NAMALWA (cell line): ENCODE data around the gene BPI.
"Not testable (repeated sequence)": the region's sequence is repeated elsewhere in the genome, so short reads cannot be mapped to it uniquely, and the experiment has no call there.

ENCODE experiments used
- DNase-seq: peaks from one replicate; pipeline ENCODE4 v3.0.0-alpha.2; 2015; ENCODE audit warnings: low spot score

The BPI gene

GRCh38 chr20:38336726-38337125 is 32.8 kb downstream of the BPI start:
- no peak for DNase-seq

- peak; percentile 63 for DNase-seq
Observed at GRCh38 chr20:38337561-38338140, 33.7 kb downstream of the BPI start.

GRCh38 chr20:38338849-38339520 is 35.0 kb downstream of the BPI start:
- DNase-seq = no peak

- not testable (repeated sequence) for DNase-seq
Observed at GRCh38 chr20:38339521-38339896, 35.6 kb downstream of the BPI start.

GRCh38 chr20:38339997-38340396 is 36.0 kb downstream of the BPI start:
- DNase-seq = no peak

GRCh38 chr20:38340693-38341092 is 36.7 kb downstream of the BPI start:
- no peak for DNase-seq

- no peak for DNase-seq
Observed at GRCh38 chr20:38342216-38342615, 38.3 kb downstream of the BPI start.

- DNase-seq = no peak
Observed at GRCh38 chr20:38342713-38343310, 38.9 kb downstream of the BPI start.

GRCh38 chr20:38343311-38344106 is 39.6 kb downstream of the BPI start:
- DNase-seq = no peak

- no peak for DNase-seq
Observed at GRCh38 chr20:38344107-38344701, 40.2 kb downstream of the BPI start.

- no peak for DNase-seq
Observed at GRCh38 chr20:38345643-38346042, 41.7 kb downstream of the BPI start.

GRCh38 chr20:38346247-38346651 is 42.3 kb downstream of the BPI start, which contains the start of gene LBP:
TSS of gene LBP (plus strand) at chr20:38346482. CDS start at chr20:38346517, 35 bp downstream.
- no peak for DNase-seq

- DNase-seq = no peak
Observed at GRCh38 chr20:38346741-38347140, 42.8 kb downstream of the BPI start.

- no peak for DNase-seq
Observed at GRCh38 chr20:38349856-38350255, 45.9 kb downstream of the BPI start.

- DNase-seq = no peak
Observed at GRCh38 chr20:38350879-38351775, 47.2 kb downstream of the BPI start.

- peak; percentile 44 for DNase-seq
Observed at GRCh38 chr20:38353316-38353715, 49.4 kb downstream of the BPI start.

GRCh38 chr20:38354227-38354626 is 50.3 kb downstream of the BPI start:
- no peak for DNase-seq

- DNase-seq = peak; percentile 39
Observed at GRCh38 chr20:38355161-38356012, 51.4 kb downstream of the BPI start.

GRCh38 chr20:38357653-38358207 is 53.8 kb downstream of the BPI start:
- DNase-seq = no peak

- no peak for DNase-seq
Observed at GRCh38 chr20:38358556-38358955, 54.6 kb downstream of the BPI start.
